H9 (cell line): ENCODE data around the gene NT5DC4. TPM values are rescaled to one million over a fixed set of nuclear protein-coding genes. Genes with fewer than 3 reads are reported as not detected.

Experiments used
- DNase-seq: peaks from one replicate; pipeline ENCODE4 v3.0.0-alpha.2; 2017
- H2AFZ ChIP-seq: one replicate; pipeline ENCODE4 v1.6.1; 2013; ENCODE audit warnings: mild to moderate bottlenecking, low read length, control low read depth, moderate library complexity
- H2AK5ac ChIP-seq: 2 replicates; pipeline ENCODE4 v1.6.1; 2013; ENCODE audit warnings: low read length, control low read depth, mixed read lengths; ENCODE audit not compliant: insufficient read length
- H2BK120ac ChIP-seq: one replicate; pipeline ENCODE4 v1.6.1; 2013; ENCODE audit warnings: low read depth, mild to moderate bottlenecking, low read length, control low read depth, inconsistent platforms; ENCODE audit not compliant: poor library complexity, severe bottlenecking
- H2BK12ac ChIP-seq: 2 replicates; pipeline ENCODE4 v1.6.1; 2013; ENCODE audit warnings: low read length, control low read depth, mixed read lengths, low read depth; ENCODE audit not compliant: insufficient read length
- H2BK15ac ChIP-seq: 2 replicates; pipeline ENCODE4 v1.6.1; 2013; ENCODE audit warnings: low read depth, low read length, control low read depth
- H2BK20ac ChIP-seq: one replicate; pipeline ENCODE4 v1.6.1; 2013; ENCODE audit warnings: low read depth, mild to moderate bottlenecking, low read length, control low read depth, inconsistent platforms; ENCODE audit not compliant: poor library complexity, severe bottlenecking
- H2BK5ac ChIP-seq: 2 replicates; pipeline ENCODE4 v1.6.1; 2013; ENCODE audit warnings: low read length, control low read depth, mixed read lengths; ENCODE audit not compliant: insufficient read length
- H3K14ac ChIP-seq: 2 replicates; pipeline ENCODE4 v1.6.1; 2013; ENCODE audit warnings: low read length, control low read depth; ENCODE audit not compliant: insufficient read depth
- H3K18ac ChIP-seq: 2 replicates; pipeline ENCODE4 v1.6.1; 2013; ENCODE audit warnings: low read depth, mild to moderate bottlenecking, mixed read lengths, low read length, control low read depth; ENCODE audit not compliant: insufficient read length
- H3K23ac ChIP-seq: 2 replicates; pipeline ENCODE4 v1.6.1; 2013; ENCODE audit warnings: low read length, control low read depth, mixed read lengths, low read depth; ENCODE audit not compliant: insufficient read length
- H3K23me2 ChIP-seq: 2 replicates; pipeline ENCODE4 v1.6.1; 2013; ENCODE audit warnings: low read depth, mild to moderate bottlenecking, mixed read lengths, low read length, control low read depth; ENCODE audit not compliant: insufficient read length, poor library complexity, severe bottlenecking
- H3K27ac ChIP-seq: 2 replicates; pipeline ENCODE4 v1.5.1; 2013; ENCODE audit warnings: low read length, control low read depth, mixed read lengths, low read depth; ENCODE audit not compliant: insufficient read length
- H3K27me3 ChIP-seq: 2 replicates; pipeline ENCODE4 v1.6.1; 2013; ENCODE audit warnings: low read length, control low read depth, inconsistent platforms; ENCODE audit not compliant: insufficient read depth
- H3K4ac ChIP-seq: 2 replicates; pipeline ENCODE4 v1.6.1; 2013; ENCODE audit warnings: low read depth, mild to moderate bottlenecking, control low read depth, inconsistent platforms, low read length, moderate library complexity
- H3K4me1 ChIP-seq: 2 replicates; pipeline ENCODE4 v1.6.1; 2013; ENCODE audit warnings: low read length, control low read depth, inconsistent platforms; ENCODE audit not compliant: insufficient read depth
- H3K4me2 ChIP-seq: 2 replicates; pipeline ENCODE4 v1.6.1; 2013; ENCODE audit warnings: low read length, control low read depth, mixed read lengths; ENCODE audit not compliant: insufficient read length, insufficient read depth
- H3K56ac ChIP-seq: 2 replicates; pipeline ENCODE4 v1.6.1; 2013; ENCODE audit warnings: low read depth, mild to moderate bottlenecking, mixed read lengths, low read length, control low read depth; ENCODE audit not compliant: insufficient read length
- H3K79me1 ChIP-seq: 2 replicates; pipeline ENCODE4 v1.6.1; 2013; ENCODE audit warnings: low read depth, mild to moderate bottlenecking, moderate library complexity, low read length, control low read depth, inconsistent platforms; ENCODE audit not compliant: insufficient read depth, poor library complexity, severe bottlenecking
- H3K79me2 ChIP-seq: 2 replicates; pipeline ENCODE4 v1.6.1; 2013; ENCODE audit warnings: low read length, control low read depth, inconsistent platforms; ENCODE audit not compliant: insufficient read depth
- H3K9ac ChIP-seq: 2 replicates; pipeline ENCODE4 v1.6.1; 2013; ENCODE audit warnings: low read length, control low read depth, mixed read lengths; ENCODE audit not compliant: insufficient read length; ENCODE audit errors: extremely low read depth
- H3K9me3 ChIP-seq: one replicate; pipeline ENCODE4 v1.6.1; 2013; ENCODE audit warnings: low read depth, low read length, inconsistent platforms; ENCODE audit not compliant: control insufficient read depth
- H3T11ph ChIP-seq: one replicate; pipeline ENCODE4 v1.6.1; 2013; ENCODE audit warnings: mild to moderate bottlenecking, low read length, control low read depth, inconsistent platforms
- H4K20me1 ChIP-seq: one replicate; pipeline ENCODE4 v1.6.1; 2013; ENCODE audit not compliant: control insufficient read depth, insufficient read length, insufficient read depth
- H4K5ac ChIP-seq: 2 replicates; pipeline ENCODE4 v1.6.1; 2013; ENCODE audit warnings: low read depth, mild to moderate bottlenecking, mixed read lengths, low read length, control low read depth; ENCODE audit not compliant: insufficient read length
- H4K8ac ChIP-seq: replicated peaks from 2 replicates; pipeline ENCODE4 v1.6.1; 2013; ENCODE audit warnings: low read length, control low read depth, mixed read lengths, low read depth; ENCODE audit not compliant: insufficient read length
- H4K91ac ChIP-seq: 2 replicates; pipeline ENCODE4 v1.6.1; 2013; ENCODE audit warnings: low read depth, mild to moderate bottlenecking, moderate library complexity, mixed read lengths, low read length, control low read depth; ENCODE audit not compliant: insufficient read length
- H3K27ac Mint-ChIP-seq, 3 experiments: 2 replicates in 2 of 3; 3 replicates in 1 of 3; pipeline ENCODE4 v1.8.0; 2020 to 2021; ENCODE audit warnings: mixed read lengths in 3 of 3, mild to moderate bottlenecking in 1 of 3, moderate library complexity in 1 of 3
- H3K27me3 Mint-ChIP-seq: 2 replicates; pipeline ENCODE4 v1.8.0; 2021; ENCODE audit warnings: low read depth, mild to moderate bottlenecking, moderate library complexity, mixed read lengths
- H3K36me3 Mint-ChIP-seq, 3 experiments: 2 replicates in 2 of 3; 3 replicates in 1 of 3; pipeline ENCODE4 v1.8.0; 2020 to 2021; ENCODE audit warnings: low read depth in 3 of 3, mixed read lengths in 3 of 3; ENCODE audit not compliant: insufficient read depth in 1 of 3
- H3K4me1 Mint-ChIP-seq, 2 experiments: 2 replicates each; pipeline ENCODE4 v1.8.0; 2020; ENCODE audit warnings: mixed read lengths in 2 of 2
- H3K4me3 Mint-ChIP-seq, 2 experiments: 2 replicates in 1 of 2; 3 replicates in 1 of 2; pipeline ENCODE4 v1.8.0; 2020 to 2021; ENCODE audit warnings: mild to moderate bottlenecking in 2 of 2, mixed read lengths in 2 of 2, moderate library complexity in 1 of 2
- H3K9me3 Mint-ChIP-seq, 2 experiments: 2 replicates in 1 of 2; 3 replicates in 1 of 2; pipeline ENCODE4 v1.8.0; 2020; ENCODE audit warnings: mild to moderate bottlenecking in 2 of 2, mixed read lengths in 2 of 2, moderate library complexity in 1 of 2
- CTCF ChIP-seq: fragments of 200-600 bp; sonication (generic); conservative IDR thresholded peaks from 3 replicates; pipeline ENCODE4 v1.8.0; 2021; ENCODE audit warnings: antibody characterized with exemption, mild to moderate bottlenecking
- WGBS: extraction: QIAGEN DNeasy Blood & Tissue Kit; methylation state at CpG from one replicate; pipeline ENCODE4 v1.1.7; 2013; ENCODE audit warnings: missing lambda C conversion rate, low lambda C conversion rate, mixed read lengths; ENCODE audit not compliant: insufficient read length; ENCODE audit errors: extremely low coverage; 5-methylcytosine and 5-hydroxymethylcytosine counted together
- total RNA-seq: library from RNA; stranded (reverse); gene quantifications from 2 replicates; pipeline ENCODE4 v1.2.1, GENCODE V29; 2021

NT5DC4 gene
- total RNA-seq, 1 experiment from 2014 or later, result not detected

GRCh38 chr2:112762276-112762675 lies 41.5 kb downstream of the NT5DC4 start:
- no peaks in the 10 kb centered on the region for H3K9me3 Mint-ChIP-seq
- Histone ChIP-seq H2BK120ac (no peak overlapping the region), H4K91ac (no peak overlapping the region), H2BK5ac (no peak overlapping the region), H3K27me3 (no peaks in the 10 kb centered on the region), H3K56ac (no peak overlapping the region), H2BK12ac (no peak overlapping the region), H3K79me1 (no peaks in the 10 kb centered on the region), H3K4me2 (no peak overlapping the region), H3K23me2 (peaks cover 4% of the 10 kb centered on the region), H3K9ac (no peak overlapping the region), H4K8ac (no peak overlapping the region), H3K79me2 (no peaks in the 10 kb centered on the region), H3K4ac (no peak overlapping the region), H2AFZ (no peak overlapping the region), H3K4me1 (no peaks in the 10 kb centered on the region), H2AK5ac (no peak overlapping the region), H3K23ac (no peak overlapping the region), H4K20me1 (no peaks in the 10 kb centered on the region), H4K5ac (no peak overlapping the region), H3K18ac (no peak overlapping the region), H2BK20ac (no peak overlapping the region), H3K9me3 (no peaks in the 10 kb centered on the region), H3K27ac (no peak overlapping the region), H2BK15ac (no peak overlapping the region), H3K14ac (no peak overlapping the region), H3T11ph (no peak overlapping the region)
- no peak overlapping the region for H3K27ac Mint-ChIP-seq
- no peak overlapping the region for H3K4me3 Mint-ChIP-seq
- TF ChIP-seq CTCF, result no peak
- H3K36me3 Mint-ChIP-seq, result peaks cover 3 to 40% (median 38%) of the 10 kb centered on the region in 3 experiments; a peak in 6 of 7 replicates
- DNase-seq, result no peak
- H3K4me1 Mint-ChIP-seq, result peaks cover 21 to 23% of the 10 kb centered on the region in 2 experiments
- H3K27me3 Mint-ChIP-seq, result no peaks in the 10 kb centered on the region
- no CpG with 5 or more reads among the region's 4 CpGs for WGBS
